HepG2 (cell line): ENCODE results near the gene SMIM41. TPM values are rescaled to one million over a fixed set of nuclear protein-coding genes. Genes with fewer than 3 reads are reported as not detected.

Experiments
- ATAC-seq: fragments of 200-7000 bp; cut with Tn5 transposase; 3 replicates; pipeline ENCODE4 v1.9.1; 2020; ENCODE audit warnings: mild to moderate bottlenecking, moderate library complexity
- BruUV-seq: library from RNA; stranded (reverse); fragments of 400-500 nt; replicated peaks from 2 replicates; lab custom pipeline; 2021; lab: Mats Ljungman, UMichigan
- CTCF ChIA-PET: fragments of 300-600 bp; formaldehyde crosslinking; extraction: SDS; loops from one replicate; lab custom pipeline; 2021; ENCODE audit warnings: low total read pairs, inconsistent platforms, low intra/inter-chr PET ratio; lab: Yijun Ruan, JAX
- POLR2A ChIA-PET: fragments of 350-600 bp; sonication (Branson Sonifier 250); formaldehyde crosslinking; loops from one replicate; lab custom pipeline; 2020; ENCODE audit warnings: antibody characterized with exemption, inconsistent platforms; lab: Yijun Ruan, JAX
- DNase-seq: peaks from one replicate; pipeline ENCODE4 v3.0.0-alpha.2; 2015; ENCODE audit warnings: low spot score
- FAIRE-seq: peaks from 3 replicates; lab custom pipeline; 2011; peaks lifted over from hg19 to GRCh38; lab: Jason Lieb, UNC
- H2AFZ ChIP-seq: one replicate; pipeline ENCODE4 v1.6.1; 2011; ENCODE audit warnings: low read length, inconsistent platforms
- H3K27ac ChIP-seq: fragments of 300-600 bp; 3 replicates; pipeline ENCODE4 v1.8.0; 2011; ENCODE audit warnings: mixed run types, mild to moderate bottlenecking, mixed read lengths, low read length, inconsistent platforms; ENCODE audit not compliant: insufficient read depth; ENCODE audit errors: extremely low read length
- H3K27me3 ChIP-seq, 2 experiments: fragments of 200-600 bp in 1 of 2; 2 replicates in 1 of 2; 3 replicates in 1 of 2; pipeline versions ENCODE4 v1.6.0 to v1.8.0; 2011; ENCODE audit warnings: low read length in 2 of 2, mild to moderate bottlenecking in 2 of 2, moderate library complexity in 2 of 2, inconsistent platforms in 1 of 2; ENCODE audit not compliant: insufficient read depth in 2 of 2, control insufficient read depth in 1 of 2
- H3K36me3 ChIP-seq, 2 experiments: fragments of 200-600 bp in 1 of 2; replicated peaks in 1 of 2; 2 replicates in 1 of 2; 3 replicates in 1 of 2; pipeline versions ENCODE4 v1.5.1 to v1.8.0; 2011; ENCODE audit warnings: low read length in 2 of 2, inconsistent platforms in 1 of 2; ENCODE audit not compliant: insufficient read depth in 2 of 2, control insufficient read depth in 1 of 2
- H3K4me1 ChIP-seq: 2 replicates; pipeline ENCODE4 v1.5.1; 2012; ENCODE audit warnings: low read length, inconsistent platforms; ENCODE audit not compliant: insufficient read depth
- H3K4me2 ChIP-seq: 2 replicates; pipeline ENCODE4 v1.6.0; 2011; ENCODE audit warnings: low read depth, low read length, inconsistent platforms
- H3K4me3 ChIP-seq, 3 experiments: fragments of 200-600 bp in 1 of 3; sonication (generic), shearing (Covaris generic) in 1 of 3; replicated peaks in 1 of 3; 2 replicates each; pipeline ENCODE4 v1.5.1; 2011 to 2016; ENCODE audit warnings: low read length in 3 of 3, inconsistent platforms in 2 of 3, low read depth in 2 of 3, mild to moderate bottlenecking in 2 of 3, control low read depth in 1 of 3, mixed read lengths in 1 of 3; ENCODE audit not compliant: insufficient read depth in 1 of 3
- H3K79me2 ChIP-seq: one replicate; pipeline ENCODE4 v1.6.1; 2011; ENCODE audit warnings: low read length, inconsistent platforms; ENCODE audit not compliant: insufficient read depth
- H3K9ac ChIP-seq: 2 replicates; pipeline ENCODE4 v1.6.0; 2011; ENCODE audit warnings: mild to moderate bottlenecking, low read depth, low read length, inconsistent platforms; ENCODE audit not compliant: insufficient read depth
- H3K9me3 ChIP-seq: 2 replicates; pipeline ENCODE4 v1.5.1; 2012; ENCODE audit warnings: mild to moderate bottlenecking, low read length
- H4K20me1 ChIP-seq: 2 replicates; pipeline ENCODE4 v1.6.0; 2011; ENCODE audit warnings: inconsistent platforms, mild to moderate bottlenecking, low read length, moderate library complexity; ENCODE audit not compliant: insufficient read depth
- ELF4 ChIP-seq: sonication (generic); formaldehyde crosslinking; IDR thresholded peaks from 2 replicates; pipeline ENCODE4 v1.5.0; 2020; ENCODE audit warnings: missing genetic modification reagents, mild to moderate bottlenecking, moderate library complexity, borderline replicate concordance
- FOXP1 ChIP-seq, 2 experiments: fragments of 450-650 bp in 1 of 2; IDR thresholded peaks; 2 replicates each; pipeline ENCODE4 v1.6.1; 2017 to 2018; ENCODE audit warnings: antibody characterized with exemption in 1 of 2
- GZF1 ChIP-seq: sonication (generic); formaldehyde crosslinking; IDR thresholded peaks from 2 replicates; pipeline ENCODE4 v1.5.1; 2020; ENCODE audit warnings: mild to moderate bottlenecking, missing genetic modification reagents
- HOXA3 ChIP-seq: sonication (generic); formaldehyde crosslinking; IDR thresholded peaks from 2 replicates; pipeline ENCODE4 v1.5.0; 2020; ENCODE audit warnings: missing genetic modification reagents
- IRF2 ChIP-seq: IDR thresholded peaks from 2 replicates; pipeline ENCODE4 v1.6.1; 2018; ENCODE audit warnings: missing genetic modification reagents, missing compliant biosample characterization
- MLLT10 ChIP-seq: sonication (generic); formaldehyde crosslinking; IDR thresholded peaks from 2 replicates; pipeline ENCODE4 v1.4.0; 2020; ENCODE audit warnings: missing genetic modification reagents
- NONO ChIP-seq, 2 experiments: fragments of 450-650 bp in 1 of 2; sonication (generic) in 1 of 2; formaldehyde crosslinking in 1 of 2; IDR thresholded peaks in 1 of 2; conservative IDR thresholded peaks in 1 of 2; 2 replicates each; pipeline versions ENCODE4 v1.6.1 to v1.8.0; 2017 to 2022; ENCODE audit warnings: mild to moderate bottlenecking in 1 of 2, missing genetic modification reagents in 1 of 2, moderate library complexity in 1 of 2
- RFXAP ChIP-seq: sonication (generic); formaldehyde crosslinking; IDR thresholded peaks from 2 replicates; pipeline ENCODE4 v1.4.0; 2020; ENCODE audit warnings: missing genetic modification reagents, borderline replicate concordance
- RNF2 ChIP-seq: fragments of 450-650 bp; conservative IDR thresholded peaks from 2 replicates; pipeline ENCODE4 v1.6.1; 2016; ENCODE audit warnings: low read depth
- SAFB2 ChIP-seq: sonication (generic); formaldehyde crosslinking; IDR thresholded peaks from 2 replicates; pipeline ENCODE4 v1.5.1; 2020; ENCODE audit warnings: missing genetic modification reagents, low read depth, mild to moderate bottlenecking, borderline replicate concordance
- SIN3A ChIP-seq: IDR thresholded peaks from 2 replicates; pipeline ENCODE4 v1.6.1; 2011; ENCODE audit warnings: low read depth, mild to moderate bottlenecking, control low read depth, low read length, borderline replicate concordance
- TOPORS ChIP-seq: sonication (generic); formaldehyde crosslinking; IDR thresholded peaks from 2 replicates; pipeline ENCODE4 v1.8.0; 2023; ENCODE audit warnings: mild to moderate bottlenecking, missing genetic modification reagents
- ZFP82 ChIP-seq: sonication (generic); formaldehyde crosslinking; IDR thresholded peaks from 2 replicates; pipeline ENCODE4 v1.5.1; 2020; ENCODE audit warnings: mild to moderate bottlenecking, missing genetic modification reagents, borderline replicate concordance
- ZNF468 ChIP-seq: sonication (generic); formaldehyde crosslinking; IDR thresholded peaks from 2 replicates; pipeline ENCODE4 v1.8.0; 2022; ENCODE audit warnings: mild to moderate bottlenecking, moderate library complexity, missing genetic modification reagents
- ZNF75D ChIP-seq: sonication (generic); formaldehyde crosslinking; IDR thresholded peaks from 2 replicates; pipeline ENCODE4 v1.8.1; 2023; ENCODE audit warnings: missing genetic modification reagents, mild to moderate bottlenecking, borderline replicate concordance
- WGBS: methylation state at CpG from one replicate; pipeline ENCODE4 v1.1.6; 2017; ENCODE audit warnings: low lambda C conversion rate; 5-methylcytosine and 5-hydroxymethylcytosine counted together
- in situ Hi-C: cut with HindIII; loops from 2 replicates; pipeline ENCODE4 v1.10.0; 2017; ENCODE audit warnings: low pct_unique_long_range_greater_than_20kb; ENCODE audit not compliant: extremely low pct_ligation_motif_present
- intact Hi-C: fragments of 100-400 bp; cut with micrococcal nuclease; formaldehyde crosslinking; loops from one replicate; pipeline ENCODE4 v1.10.0; 2022; ENCODE audit not compliant: unreplicated experiment
- polyA plus RNA-seq, 8 experiments: library from polyadenylated mRNA; depleted of rRNA in 3 of 8; stranded (reverse) in 7 of 8; unstranded in 1 of 8; fragments of >200 nt; fragmentation: Illumina TruSeq in 4 of 8; extraction: Trizol in 4 of 8; gene quantifications; 2 replicates each; pipeline versions ENCODE4 v1.2.1 to v1.2.3, GENCODE V29; 2011 to 2016; ENCODE audit warnings: low read depth in 4 of 8, missing spikeins in 1 of 8, mixed read lengths in 1 of 8; ENCODE audit not compliant: insufficient read depth in 1 of 8
- total RNA-seq, 5 experiments: library from RNA; depleted of rRNA; stranded (reverse); fragments of >200 nt; fragmentation: Illumina TruSeq; extraction: Trizol; gene quantifications; 2 replicates each; pipeline ENCODE4 v1.2.3, GENCODE V29; 2016; ENCODE audit warnings: low read depth in 1 of 5
- TF ChIP-seq, protein P1 (sequence below): sonication (generic); formaldehyde crosslinking; IDR thresholded peaks from 2 replicates; pipeline ENCODE4 v1.4.0; 2020; ENCODE audit warnings: missing genetic modification reagents
- TF ChIP-seq, protein P2 (sequence below): IDR thresholded peaks from 2 replicates; pipeline ENCODE4 v1.6.1; 2016
- TF ChIP-seq, protein P3 (sequence below): IDR thresholded peaks from 2 replicates; pipeline ENCODE4 v1.6.1; 2016

SMIM41 gene
- total and polyA plus RNA-seq, 2 of the 13 experiments (the other 11 are each of a cell fraction or from before 2014, with no cell fraction given), result not detected

DNA sequence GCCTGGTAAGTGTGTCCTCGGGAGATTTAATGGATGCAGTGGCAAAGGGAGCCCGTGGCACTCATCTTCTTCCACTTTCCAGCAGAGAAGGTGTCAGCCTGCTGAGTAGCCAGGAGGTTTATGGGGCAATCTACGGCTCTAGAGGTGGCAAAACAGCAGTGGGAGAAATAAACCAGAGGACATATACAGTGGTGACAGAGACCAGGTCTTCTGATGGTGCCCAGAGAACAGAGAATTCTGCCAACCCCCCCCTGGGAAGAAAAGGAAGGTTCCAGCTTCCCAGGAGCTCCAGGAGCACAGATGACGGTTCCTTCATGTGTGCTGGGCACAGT, 43.0 kb downstream of the SMIM41 start (continued):
- TF ChIP-seq, protein P1, sequence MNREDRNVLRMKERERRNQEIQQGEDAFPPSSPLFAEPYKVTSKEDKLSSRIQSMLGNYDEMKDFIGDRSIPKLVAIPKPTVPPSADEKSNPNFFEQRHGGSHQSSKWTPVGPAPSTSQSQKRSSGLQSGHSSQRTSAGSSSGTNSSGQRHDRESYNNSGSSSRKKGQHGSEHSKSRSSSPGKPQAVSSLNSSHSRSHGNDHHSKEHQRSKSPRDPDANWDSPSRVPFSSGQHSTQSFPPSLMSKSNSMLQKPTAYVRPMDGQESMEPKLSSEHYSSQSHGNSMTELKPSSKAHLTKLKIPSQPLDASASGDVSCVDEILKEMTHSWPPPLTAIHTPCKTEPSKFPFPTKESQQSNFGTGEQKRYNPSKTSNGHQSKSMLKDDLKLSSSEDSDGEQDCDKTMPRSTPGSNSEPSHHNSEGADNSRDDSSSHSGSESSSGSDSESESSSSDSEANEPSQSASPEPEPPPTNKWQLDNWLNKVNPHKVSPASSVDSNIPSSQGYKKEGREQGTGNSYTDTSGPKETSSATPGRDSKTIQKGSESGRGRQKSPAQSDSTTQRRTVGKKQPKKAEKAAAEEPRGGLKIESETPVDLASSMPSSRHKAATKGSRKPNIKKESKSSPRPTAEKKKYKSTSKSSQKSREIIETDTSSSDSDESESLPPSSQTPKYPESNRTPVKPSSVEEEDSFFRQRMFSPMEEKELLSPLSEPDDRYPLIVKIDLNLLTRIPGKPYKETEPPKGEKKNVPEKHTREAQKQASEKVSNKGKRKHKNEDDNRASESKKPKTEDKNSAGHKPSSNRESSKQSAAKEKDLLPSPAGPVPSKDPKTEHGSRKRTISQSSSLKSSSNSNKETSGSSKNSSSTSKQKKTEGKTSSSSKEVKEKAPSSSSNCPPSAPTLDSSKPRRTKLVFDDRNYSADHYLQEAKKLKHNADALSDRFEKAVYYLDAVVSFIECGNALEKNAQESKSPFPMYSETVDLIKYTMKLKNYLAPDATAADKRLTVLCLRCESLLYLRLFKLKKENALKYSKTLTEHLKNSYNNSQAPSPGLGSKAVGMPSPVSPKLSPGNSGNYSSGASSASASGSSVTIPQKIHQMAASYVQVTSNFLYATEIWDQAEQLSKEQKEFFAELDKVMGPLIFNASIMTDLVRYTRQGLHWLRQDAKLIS (CRISPR knock-in tag), result no peak
- TF ChIP-seq ZFP82 (CRISPR knock-in tag) (no peak), HOXA3 (no peak), SIN3A (no peak), RFXAP (CRISPR knock-in tag) (no peak), SAFB2 (CRISPR knock-in tag) (no peak)
- TF ChIP-seq, protein P2, sequence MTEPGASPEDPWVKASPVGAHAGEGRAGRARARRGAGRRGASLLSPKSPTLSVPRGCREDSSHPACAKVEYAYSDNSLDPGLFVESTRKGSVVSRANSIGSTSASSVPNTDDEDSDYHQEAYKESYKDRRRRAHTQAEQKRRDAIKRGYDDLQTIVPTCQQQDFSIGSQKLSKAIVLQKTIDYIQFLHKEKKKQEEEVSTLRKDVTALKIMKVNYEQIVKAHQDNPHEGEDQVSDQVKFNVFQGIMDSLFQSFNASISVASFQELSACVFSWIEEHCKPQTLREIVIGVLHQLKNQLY (CRISPR knock-in tag), result no peak
- TF ChIP-seq, all 625 proteins: peak for 0

DNA sequence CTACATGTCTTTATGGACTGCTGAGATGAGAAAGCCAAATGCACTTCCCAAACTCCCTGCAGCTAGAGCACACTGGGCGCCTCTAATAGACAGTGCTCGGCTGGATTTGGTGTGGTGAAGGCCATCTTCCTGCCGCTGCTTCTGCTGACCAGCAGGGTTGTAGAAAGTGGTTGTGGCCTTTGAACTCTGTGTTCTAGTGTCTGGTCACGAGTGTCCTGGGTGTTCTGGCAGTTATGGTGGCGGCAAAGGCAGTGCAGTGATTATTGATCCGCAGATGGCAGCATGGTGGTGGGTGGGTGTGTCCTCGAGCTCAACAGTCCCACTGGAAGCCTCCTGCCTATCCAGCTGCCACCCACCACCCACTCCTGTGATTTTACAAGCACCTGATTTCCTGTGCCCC, 43.4 kb downstream of the SMIM41 start:
- Histone ChIP-seq H3K79me2 (no peaks in the 10 kb centered on the region), H4K20me1 (no peaks in the 10 kb centered on the region), H3K4me1 (peaks cover 62% of the 10 kb centered on the region), H2AFZ (no peak overlapping the region), H3K27me3 (peaks cover 4 to 35% of the 10 kb centered on the region in 2 experiments; a peak in 3 of 5 replicates), H3K4me3 (peak overlapping the region in 1 of 3 experiments; percentile 7; a peak in 1 of 6 replicates), H3K9ac (no peak overlapping the region), H3K9me3 (no peaks in the 10 kb centered on the region), H3K4me2 (peak overlapping the region; percentile 49), H3K27ac (no peak overlapping the region), H3K36me3 (no peaks in the 10 kb centered on the region)
- 15% methylated on average over 6 of the region's 7 CpGs for WGBS
- intact Hi-C loops (loop anchor here (1.0 kb wide), 1 partner anchor 98 kb away; no protein-coding TSS in a partner anchor), in situ Hi-C loops (loop anchor here (5.0 kb wide), 1 partner anchor 96 kb away; no protein-coding TSS in a partner anchor)
- DNase-seq (no peak), ATAC-seq (no peak), FAIRE-seq (no peak)
- POLR2A ChIA-PET, result interaction anchor here (1.4 kb wide), 1 partner anchor 90 kb away, joined by 3 read pairs; no protein-coding TSS in a partner anchor
- CTCF ChIA-PET, result interaction anchor here (5.2 kb wide), 1 partner anchor 97 kb away, joined by 41 read pairs; no protein-coding TSS in a partner anchor
- no TSS peak for BruUV-seq
- TF ChIP-seq NONO (IDR thresholded peaks at IDR 0.05) (no peak), NONO (CRISPR knock-in tag; conservative IDR thresholded peaks at IDR 0.05) (0 out of 2 replicates have a peak, but pooled peaks have one; percentile 20), ELF4 (no peak), GZF1 (CRISPR knock-in tag) (peak; percentile 70; the same call in 1 of the 2 replicates), FOXP1 (IDR thresholded peaks at IDR 0.05) (no peak), FOXP1 (CRISPR knock-in tag; IDR thresholded peaks at IDR 0.05) (no peak), TOPORS (CRISPR knock-in tag) (no peak), ZNF75D (CRISPR knock-in tag) (no peak), MLLT10 (no peak), ZNF468 (CRISPR knock-in tag) (no peak), RNF2 (no peak), IRF2 (no peak)
- TF ChIP-seq, protein P3, sequence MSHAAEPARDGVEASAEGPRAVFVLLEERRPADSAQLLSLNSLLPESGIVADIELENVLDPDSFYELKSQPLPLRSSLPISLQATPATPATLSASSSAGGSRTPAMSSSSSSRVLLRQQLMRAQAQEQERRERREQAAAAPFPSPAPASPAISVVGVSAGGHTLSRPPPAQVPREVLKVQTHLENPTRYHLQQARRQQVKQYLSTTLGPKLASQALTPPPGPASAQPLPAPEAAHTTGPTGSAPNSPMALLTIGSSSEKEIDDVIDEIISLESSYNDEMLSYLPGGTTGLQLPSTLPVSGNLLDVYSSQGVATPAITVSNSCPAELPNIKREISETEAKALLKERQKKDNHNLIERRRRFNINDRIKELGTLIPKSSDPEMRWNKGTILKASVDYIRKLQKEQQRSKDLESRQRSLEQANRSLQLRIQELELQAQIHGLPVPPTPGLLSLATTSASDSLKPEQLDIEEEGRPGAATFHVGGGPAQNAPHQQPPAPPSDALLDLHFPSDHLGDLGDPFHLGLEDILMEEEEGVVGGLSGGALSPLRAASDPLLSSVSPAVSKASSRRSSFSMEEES (CRISPR knock-in tag), result peak; percentile 48; the same call in 1 of the 2 replicates
